ENCODE measurements around the gene HDHD2. TPM values are rescaled to one million over a fixed set of nuclear protein-coding genes. Genes with fewer than 3 reads are reported as not detected.

HDHD2 gene
- polyA plus RNA-seq, 1 donor (not counting 4 experiments of a cell fraction or from before 2014, with no cell fraction given), result 17.7 TPM

DNA sequence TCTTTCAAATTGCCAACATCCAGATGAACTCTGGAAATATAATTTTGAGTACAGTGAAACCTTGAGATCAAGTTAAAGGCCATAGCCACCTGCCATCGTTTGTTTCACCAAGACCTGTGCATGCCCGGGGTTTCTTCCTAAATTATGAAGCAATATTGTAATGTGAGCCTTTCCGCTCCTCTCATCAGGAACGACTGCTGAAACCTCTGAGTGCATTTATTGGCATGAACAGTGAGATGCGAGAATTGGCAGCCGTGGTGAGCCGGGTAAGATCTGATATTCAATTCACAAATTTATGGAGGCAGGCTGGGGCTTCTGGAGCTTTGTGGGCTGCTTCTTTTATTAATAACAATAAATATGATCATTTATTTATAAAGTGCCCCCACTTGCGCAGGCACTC, 87.2 kb downstream of the HDHD2 start:
- no peak overlapping the region for H3K4me2 ChIP-seq (ENCODE audit: control insufficient read depth, extremely low read depth, insufficient read depth, low read depth, low read length)
- H3K27me3 ChIP-seq (ENCODE audit: control insufficient read depth, extremely low read depth, insufficient read depth, low read length), result no peaks in the 10 kb centered on the region
- H3K27ac ChIP-seq (ENCODE audit: control insufficient read depth, insufficient read depth, low read length), result no peak overlapping the region
- no peak for DNase-seq (ENCODE audit: low read depth, low spot score)
- H3K4me1 ChIP-seq (ENCODE audit: control insufficient read depth, extremely low read depth, insufficient read depth, low read length), result no peaks in the 10 kb centered on the region
- no peak overlapping the region for H3K4me3 ChIP-seq (ENCODE audit: control insufficient read depth in 2 of 3, extremely low read depth in 1 of 3, insufficient read depth in 2 of 3, low read depth in 1 of 3, low read length in 3 of 3)
- no peak for FAIRE-seq
- no peaks in the 10 kb centered on the region for H3K79me2 ChIP-seq (ENCODE audit: control insufficient read depth, insufficient read depth, low read length)
- H4K20me1 ChIP-seq (ENCODE audit: control insufficient read depth, extremely low read depth, insufficient read depth, low read length), result no peaks in the 10 kb centered on the region
- H3K9me1 ChIP-seq (ENCODE audit: control insufficient read depth, extremely low read depth, insufficient read depth, low read length), result no peaks in the 10 kb centered on the region
- H3K9ac ChIP-seq (ENCODE audit: control insufficient read depth, extremely low read depth, insufficient read depth, low read length), result no peak overlapping the region
- no peaks in the 10 kb centered on the region for H3K9me3 ChIP-seq (ENCODE audit: control insufficient read depth, low read depth, low read length)
- no peaks in the 10 kb centered on the region for H3K36me3 ChIP-seq (ENCODE audit: control insufficient read depth in 2 of 2, extremely low read depth in 1 of 2, insufficient read depth in 2 of 2, low read length in 2 of 2)
- no peak for TF ChIP-seq EZH2 (IDR thresholded peaks at IDR 0.05; ENCODE audit: low read length)
- TF ChIP-seq, protein P1, sequence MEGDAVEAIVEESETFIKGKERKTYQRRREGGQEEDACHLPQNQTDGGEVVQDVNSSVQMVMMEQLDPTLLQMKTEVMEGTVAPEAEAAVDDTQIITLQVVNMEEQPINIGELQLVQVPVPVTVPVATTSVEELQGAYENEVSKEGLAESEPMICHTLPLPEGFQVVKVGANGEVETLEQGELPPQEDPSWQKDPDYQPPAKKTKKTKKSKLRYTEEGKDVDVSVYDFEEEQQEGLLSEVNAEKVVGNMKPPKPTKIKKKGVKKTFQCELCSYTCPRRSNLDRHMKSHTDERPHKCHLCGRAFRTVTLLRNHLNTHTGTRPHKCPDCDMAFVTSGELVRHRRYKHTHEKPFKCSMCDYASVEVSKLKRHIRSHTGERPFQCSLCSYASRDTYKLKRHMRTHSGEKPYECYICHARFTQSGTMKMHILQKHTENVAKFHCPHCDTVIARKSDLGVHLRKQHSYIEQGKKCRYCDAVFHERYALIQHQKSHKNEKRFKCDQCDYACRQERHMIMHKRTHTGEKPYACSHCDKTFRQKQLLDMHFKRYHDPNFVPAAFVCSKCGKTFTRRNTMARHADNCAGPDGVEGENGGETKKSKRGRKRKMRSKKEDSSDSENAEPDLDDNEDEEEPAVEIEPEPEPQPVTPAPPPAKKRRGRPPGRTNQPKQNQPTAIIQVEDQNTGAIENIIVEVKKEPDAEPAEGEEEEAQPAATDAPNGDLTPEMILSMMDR (optimal IDR thresholded peaks at IDR 0.05 in 1 of 3, IDR thresholded peaks at IDR 0.05 in 1 of 3, conservative IDR thresholded peaks at IDR 0.05 in 1 of 3; ENCODE audit: extremely low read depth in 1 of 3, insufficient read depth in 2 of 3, low read length in 3 of 3), result no peak
- no peak overlapping the region for H2AFZ ChIP-seq (ENCODE audit: control insufficient read depth, low read length)
- dilution Hi-C loops (cut with MboI; ENCODE audit: extremely low pct_ligation_motif_present, low sequenced_read_pairs), result no loop called here

DNA sequence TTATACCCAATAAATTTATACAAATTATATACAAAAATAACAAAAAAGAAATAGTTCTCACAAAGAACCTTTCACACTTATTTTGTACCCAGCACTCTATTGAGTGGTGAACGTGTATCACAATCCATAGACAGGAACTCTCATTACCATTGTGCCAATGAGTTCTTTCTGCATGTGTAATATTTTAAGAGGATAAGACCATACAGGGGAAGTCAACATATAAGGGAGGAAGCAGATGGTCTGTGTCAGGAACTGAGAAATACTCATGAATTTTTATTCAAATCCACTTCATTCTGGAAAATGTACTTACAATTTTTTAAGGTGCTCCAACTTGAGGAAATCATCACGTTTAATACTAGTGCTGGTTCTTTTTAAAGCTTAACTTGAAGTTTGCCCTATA, 87.8 kb downstream of the HDHD2 start:
- H2AFZ ChIP-seq (ENCODE audit: control insufficient read depth, low read length), result no peak overlapping the region
- H3K9me1 ChIP-seq (ENCODE audit: control insufficient read depth, extremely low read depth, insufficient read depth, low read length), result no peaks in the 10 kb centered on the region
- no peaks in the 10 kb centered on the region for H3K79me2 ChIP-seq (ENCODE audit: control insufficient read depth, insufficient read depth, low read length)
- no peak for TF ChIP-seq EZH2 (IDR thresholded peaks at IDR 0.05; ENCODE audit: low read length)
- TF ChIP-seq, protein P1 (optimal IDR thresholded peaks at IDR 0.05 in 1 of 3, IDR thresholded peaks at IDR 0.05 in 1 of 3, conservative IDR thresholded peaks at IDR 0.05 in 1 of 3; ENCODE audit: extremely low read depth in 1 of 3, insufficient read depth in 2 of 3, low read length in 3 of 3), result no peak
- H3K4me2 ChIP-seq (ENCODE audit: control insufficient read depth, extremely low read depth, insufficient read depth, low read depth, low read length), result no peak overlapping the region
- H3K9me3 ChIP-seq (ENCODE audit: control insufficient read depth, low read depth, low read length), result no peaks in the 10 kb centered on the region
- no peak overlapping the region for H3K27ac ChIP-seq (ENCODE audit: control insufficient read depth, insufficient read depth, low read length)
- FAIRE-seq (no peak), DNase-seq (ENCODE audit: low read depth, low spot score) (no peak)
- dilution Hi-C loops (cut with MboI; ENCODE audit: extremely low pct_ligation_motif_present, low sequenced_read_pairs), result no loop called here
- H3K4me1 ChIP-seq (ENCODE audit: control insufficient read depth, extremely low read depth, insufficient read depth, low read length), result no peaks in the 10 kb centered on the region
- no peaks in the 10 kb centered on the region for H3K36me3 ChIP-seq (ENCODE audit: control insufficient read depth in 2 of 2, extremely low read depth in 1 of 2, insufficient read depth in 2 of 2, low read length in 2 of 2)
- H3K27me3 ChIP-seq (ENCODE audit: control insufficient read depth, extremely low read depth, insufficient read depth, low read length), result no peaks in the 10 kb centered on the region
- no peak overlapping the region for H3K9ac ChIP-seq (ENCODE audit: control insufficient read depth, extremely low read depth, insufficient read depth, low read length)
- no peaks in the 10 kb centered on the region for H4K20me1 ChIP-seq (ENCODE audit: control insufficient read depth, extremely low read depth, insufficient read depth, low read length)
- H3K4me3 ChIP-seq (ENCODE audit: control insufficient read depth in 2 of 3, extremely low read depth in 1 of 3, insufficient read depth in 2 of 3, low read depth in 1 of 3, low read length in 3 of 3), result no peak overlapping the region

Small RNA genes lying within 50 kb of the gene (small RNA-seq; reads per million reads assigned to genes)
- 0 reads per million in 3 experiments for gene AC012254.4 (ENCODE audit: insufficient read length in 3 of 3, low read depth in 3 of 3, low replicate concordance in 1 of 3)

Other genes with a start within 250 kb of the HDHD2 start
- gene PIAS2, start 233.0 kb downstream of the HDHD2 start, polyA plus RNA-seq, result 6.4 to 17.0 TPM (median 11.4 TPM) in 3 replicates
- gene KATNAL2, start 232.9 kb downstream of the HDHD2 start, polyA plus RNA-seq, result 0.66 to 1.4 TPM (median 1.1 TPM) in 3 replicates
- gene ELOA2, start 114.9 kb downstream of the HDHD2 start, polyA plus RNA-seq, result not detected in 3 replicates
- gene IER3IP1, start 25.9 kb upstream of the HDHD2 start, polyA plus RNA-seq, result 9.3 to 17.5 TPM (median 13.6 TPM) in 3 replicates
- gene SKOR2, start 101.2 kb upstream of the HDHD2 start, polyA plus RNA-seq, result not detected in 3 replicates

All from keratinocyte (primary cell).